ENCODE measurements around the gene RND2. TPM values are rescaled to one million over a fixed set of nuclear protein-coding genes. Genes with fewer than 3 reads are reported as not detected.
"Not testable (repeated sequence)": the region's sequence is repeated elsewhere in the genome, so short reads cannot be mapped to it uniquely, and the experiment has no call there.

The RND2 gene
- total RNA-seq, 8 experiments from 2014 or later = 0.66 to 27.3 (median 19.9) TPM

GRCh38 chr17:43040655-43041054 lies 15.6 kb downstream of the RND2 start:
- ATAC-seq (replicated peaks in 6 of 8) = peak in 5 of 8 experiments; percentile 7 to 59 (median 56)
- in situ Hi-C loops (cut with MboI; ENCODE audit: low pct_unique_long_range_greater_than_20kb in 2 of 9, low sequenced_read_pairs in 9 of 9, unreplicated experiment in 9 of 9) = no loop called here
- WGBS, 10 experiments = 0 to 80% (median 23%) methylated on average over 1 to 2 of the region's 2 CpGs; no CpG with 5 or more reads in 2 of the 10 experiments
- Histone ChIP-seq H3K4me3 (no peak overlapping the region), H3K4me1 (replicated peaks in 1 of 2) (peaks cover 53 to 57% of the 10 kb centered on the region in 2 donors), H3K27ac (peak overlapping the region in 1 of 2 donors; percentile 46)

GRCh38 chr17:43042025-43042628 lies 17.1 kb downstream of the RND2 start:
- Histone ChIP-seq H3K4me1 (replicated peaks in 1 of 2) (peaks cover 44% of the 10 kb centered on the region in 2 donors), H3K27ac (no peak overlapping the region), H3K4me3 (no peak overlapping the region)
- peak in 1 of 8 experiments; percentile 14 for ATAC-seq (replicated peaks in 6 of 8)
- WGBS, 10 experiments = 20 to 100% (median 50%) methylated on average over 1 to 5 of the region's 5 CpGs; no CpG with 5 or more reads in 1 of the 10 experiments
- in situ Hi-C loops (cut with MboI; ENCODE audit: low pct_unique_long_range_greater_than_20kb in 2 of 9, low sequenced_read_pairs in 9 of 9, unreplicated experiment in 9 of 9) = no loop called here

- ATAC-seq (replicated peaks in 6 of 8) = peak in 1 of 8 experiments; percentile 62
- in situ Hi-C loops (cut with MboI; ENCODE audit: low pct_unique_long_range_greater_than_20kb in 2 of 9, low sequenced_read_pairs in 9 of 9, unreplicated experiment in 9 of 9) = no loop called here
Observed at GRCh38 chr17:43043307-43043706, 18.3 kb downstream of the RND2 start.

GRCh38 chr17:43044024-43044423 lies 19.0 kb downstream of the RND2 start:
- Histone ChIP-seq H3K4me3 (no peak overlapping the region), H3K4me1 (replicated peaks in 1 of 2) (peaks cover 31 to 32% of the 10 kb centered on the region in 2 donors), H3K27ac (no peak overlapping the region)
- in situ Hi-C loops (cut with MboI; ENCODE audit: low pct_unique_long_range_greater_than_20kb in 2 of 9, low sequenced_read_pairs in 9 of 9, unreplicated experiment in 9 of 9) = no loop called here
- WGBS, 10 experiments = 50 to 97% (median 94%) methylated on average over 1 to 4 of the region's 4 CpGs; no CpG with 5 or more reads in 1 of the 10 experiments
- ATAC-seq (replicated peaks in 6 of 8) = no peak

More at GRCh38 chr17:43043307-43043706, 18.3 kb downstream of the RND2 start:
- H3K4me1 ChIP-seq (replicated peaks in 1 of 2) = peaks cover 32% of the 10 kb centered on the region in 2 donors
- no peak overlapping the region for H3K4me3 ChIP-seq
- H3K27ac ChIP-seq = no peak overlapping the region

- peak in 2 of 8 experiments; percentile 35 to 74 for ATAC-seq (replicated peaks in 6 of 8)
- Histone ChIP-seq H3K27ac (no peak overlapping the region), H3K4me3 (no peak overlapping the region), H3K4me1 (replicated peaks in 1 of 2) (no peaks in the 10 kb centered on the region)
- WGBS, 10 experiments = 80 to 100% (median 100%) methylated on average over 1 of the region's 1 CpG; no CpG with 5 or more reads in 5 of the 10 experiments
- in situ Hi-C loops (cut with MboI; ENCODE audit: low pct_unique_long_range_greater_than_20kb in 2 of 9, low sequenced_read_pairs in 9 of 9, unreplicated experiment in 9 of 9) = no loop called here
Observed at GRCh38 chr17:43051969-43052368, 26.9 kb downstream of the RND2 start.

GRCh38 chr17:43053008-43053407 lies 28.0 kb downstream of the RND2 start:
- H3K4me1 ChIP-seq (replicated peaks in 1 of 2); H3K4me3 ChIP-seq; H3K27ac ChIP-seq; ATAC-seq (replicated peaks in 6 of 8); in situ Hi-C loops (cut with MboI; ENCODE audit: low pct_unique_long_range_greater_than_20kb in 2 of 9, low sequenced_read_pairs in 9 of 9, unreplicated experiment in 9 of 9): not testable (repeated sequence)
- 80 to 100% (median 97%) methylated on average over 1 to 4 of the region's 7 CpGs; no CpG with 5 or more reads in 6 of the 10 experiments for WGBS, 10 experiments

GRCh38 chr17:43056051-43056450 lies 31.0 kb downstream of the RND2 start:
- Histone ChIP-seq H3K4me1 (replicated peaks in 1 of 2) (no peaks in the 10 kb centered on the region), H3K4me3 (no peak overlapping the region), H3K27ac (no peak overlapping the region)
- 93 to 100% (median 100%) methylated on average over 1 to 7 of the region's 7 CpGs; no CpG with 5 or more reads in 1 of the 10 experiments for WGBS, 10 experiments
- no peak for ATAC-seq (replicated peaks in 6 of 8)
- in situ Hi-C loops (cut with MboI; ENCODE audit: low pct_unique_long_range_greater_than_20kb in 2 of 9, low sequenced_read_pairs in 9 of 9, unreplicated experiment in 9 of 9) = no loop called here

GRCh38 chr17:43062984-43063638 lies 38.1 kb downstream of the RND2 start:
- no peak overlapping the region for H3K4me3 ChIP-seq
- ATAC-seq (replicated peaks in 6 of 8) = no peak
- 49 to 100% (median 82%) methylated on average over 1 to 10 of the region's 10 CpGs; no CpG with 5 or more reads in 2 of the 10 experiments for WGBS, 10 experiments
- no peak overlapping the region for H3K27ac ChIP-seq
- in situ Hi-C loops (cut with MboI; ENCODE audit: low pct_unique_long_range_greater_than_20kb in 2 of 9, low sequenced_read_pairs in 9 of 9, unreplicated experiment in 9 of 9) = no loop called here
- H3K4me1 ChIP-seq (replicated peaks in 1 of 2) = peaks cover 0 to 3% of the 10 kb centered on the region in 2 donors

- in situ Hi-C loops (cut with MboI; ENCODE audit: low pct_unique_long_range_greater_than_20kb in 2 of 9, low sequenced_read_pairs in 9 of 9, unreplicated experiment in 9 of 9) = no loop called here
- ATAC-seq (replicated peaks in 6 of 8) = peak; percentile 57 to 98 (median 94)
- Histone ChIP-seq H3K4me1 (replicated peaks in 1 of 2) (peaks cover 12 to 16% of the 10 kb centered on the region in 2 donors), H3K4me3 (no peak overlapping the region), H3K27ac (peak overlapping the region; percentile 8 to 15)
- WGBS, 10 experiments = 48 to 100% (median 75%) methylated on average over 1 to 6 of the region's 6 CpGs
Observed at GRCh38 chr17:43068570-43069367, 43.7 kb downstream of the RND2 start.

GRCh38 chr17:43069368-43069898 lies 44.4 kb downstream of the RND2 start:
- H3K4me1 ChIP-seq (replicated peaks in 1 of 2) = peaks cover 12 to 16% of the 10 kb centered on the region in 2 donors
- H3K27ac ChIP-seq = no peak overlapping the region
- in situ Hi-C loops (cut with MboI; ENCODE audit: low pct_unique_long_range_greater_than_20kb in 2 of 9, low sequenced_read_pairs in 9 of 9, unreplicated experiment in 9 of 9) = no loop called here
- 0 to 100% (median 69%) methylated on average over 1 to 3 of the region's 3 CpGs; no CpG with 5 or more reads in 1 of the 10 experiments for WGBS, 10 experiments
- ATAC-seq (replicated peaks in 6 of 8) = peak in 4 of 8 experiments; percentile 19 to 31 (median 26)
- H3K4me3 ChIP-seq = no peak overlapping the region

- in situ Hi-C loops (cut with MboI; ENCODE audit: low pct_unique_long_range_greater_than_20kb in 2 of 9, low sequenced_read_pairs in 9 of 9, unreplicated experiment in 9 of 9) = no loop called here
- WGBS, 10 experiments = 20 to 100% (median 80%) methylated on average over 1 of the region's 1 CpG; no CpG with 5 or more reads in 3 of the 10 experiments
- no peak overlapping the region for H3K4me3 ChIP-seq
- no peak for ATAC-seq (replicated peaks in 6 of 8)
- no peak overlapping the region for H3K27ac ChIP-seq
- peaks cover 12 to 16% of the 10 kb centered on the region in 2 donors for H3K4me1 ChIP-seq (replicated peaks in 1 of 2)
Observed at GRCh38 chr17:43070257-43070656, 45.2 kb downstream of the RND2 start.

- Histone ChIP-seq H3K4me3 (no peak overlapping the region), H3K27ac (no peak overlapping the region), H3K4me1 (replicated peaks in 1 of 2) (peaks cover 12 to 16% of the 10 kb centered on the region in 2 donors)
- in situ Hi-C loops (cut with MboI; ENCODE audit: low pct_unique_long_range_greater_than_20kb in 2 of 9, low sequenced_read_pairs in 9 of 9, unreplicated experiment in 9 of 9) = no loop called here
- no peak for ATAC-seq (replicated peaks in 6 of 8)
- 80 to 100% (median 100%) methylated on average over 1 of the region's 1 CpG; no CpG with 5 or more reads in 5 of the 10 experiments for WGBS, 10 experiments
Observed at GRCh38 chr17:43070872-43071271, 45.8 kb downstream of the RND2 start.
